Measurements from ENCODE around the gene DLG2.

- TF ChIP-seq CTCF (IDR thresholded peaks at IDR 0.05) (no peak), POLR2A (IDR thresholded peaks at IDR 0.05) (no peak)
These were observed 1158.9 kb downstream of the DLG2 start for GRCh38 chr11:84468235-84468634.
